Muscle layer of colon (tissue), 2 donors: ENCODE results near the gene BEGAIN.

Source experiments
- H3K27ac ChIP-seq: one replicate; pipeline ENCODE4 v1.7.0; 2013; ENCODE audit warnings: low read depth, mild to moderate bottlenecking, low read length, moderate library complexity
- H3K27me3 ChIP-seq, 2 donors: one replicate each; pipeline ENCODE4 v1.7.0; 2013; ENCODE audit warnings: low read length in 2 of 2, mild to moderate bottlenecking in 2 of 2; ENCODE audit not compliant: insufficient read depth in 2 of 2, control insufficient read depth in 1 of 2
- H3K36me3 ChIP-seq: one replicate; pipeline ENCODE4 v1.7.0; 2013; ENCODE audit warnings: mild to moderate bottlenecking, low read length; ENCODE audit not compliant: insufficient read depth
- H3K4me1 ChIP-seq: one replicate; pipeline ENCODE4 v1.7.0; 2013; ENCODE audit warnings: mild to moderate bottlenecking, low read length; ENCODE audit not compliant: insufficient read depth
- H3K4me3 ChIP-seq, 2 donors: one replicate each; pipeline ENCODE4 v1.7.0; 2013; ENCODE audit warnings: low read length in 2 of 2, low read depth in 1 of 2, mild to moderate bottlenecking in 1 of 2, moderate library complexity in 1 of 2
- H3K9ac ChIP-seq: one replicate; pipeline ENCODE4 v1.7.0; 2013; ENCODE audit warnings: low read length
- H3K9me3 ChIP-seq: one replicate; pipeline ENCODE4 v1.7.0; 2013; ENCODE audit warnings: mild to moderate bottlenecking, low read length
- donor health status: abdominal sarcoma.
- donor health status: Adenocarcinoma of cecum.

BEGAIN gene

GRCh38 chr14:100587086-100587762, at the start of gene BEGAIN:
BEGAIN (minus strand) TSS chr14:100587417; CDS start chr14:100587290, 127 bp downstream.
- Histone ChIP-seq H3K4me1 (no peaks in the 10 kb centered on the region), H3K9me3 (no peaks in the 10 kb centered on the region), H3K9ac (no peak within 1 kb of the TSS), H3K36me3 (no peaks in the 10 kb centered on the region), H3K27ac (no peak within 1 kb of the TSS), H3K4me3 (peak within 1 kb of the TSS in 1 of 2 donors; percentile 42), H3K27me3 (peaks cover 9 to 32% of the 10 kb centered on the region in 2 donors)

DNA sequence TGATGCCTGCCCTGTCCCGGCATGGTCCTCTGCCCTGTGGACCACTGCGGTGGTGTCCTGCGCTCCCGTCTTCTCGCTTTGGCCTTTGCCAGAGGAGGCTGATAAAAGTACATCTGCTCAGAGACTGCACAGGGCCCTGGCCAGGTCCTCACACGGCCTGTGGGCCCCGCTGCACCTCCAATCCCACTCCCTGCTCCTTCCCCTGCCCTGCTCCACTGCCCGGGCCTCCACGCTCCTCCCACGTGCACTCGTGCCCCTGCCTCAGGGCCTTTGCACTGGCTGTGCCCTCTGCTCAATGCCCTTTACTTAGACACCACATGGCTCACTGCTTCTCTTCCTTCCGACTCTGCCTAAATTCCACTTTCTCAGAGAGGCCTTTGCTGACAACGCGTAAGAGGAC, 49.3 kb upstream of the BEGAIN start:
- H3K27me3 ChIP-seq: no peaks in the 10 kb centered on the region
- no peak overlapping the region for H3K27ac ChIP-seq
- H3K36me3 ChIP-seq: no peaks in the 10 kb centered on the region
- H3K4me3 ChIP-seq: no peak overlapping the region
- no peak overlapping the region for H3K9ac ChIP-seq
- H3K4me1 ChIP-seq: no peaks in the 10 kb centered on the region
- no peaks in the 10 kb centered on the region for H3K9me3 ChIP-seq

DNA sequence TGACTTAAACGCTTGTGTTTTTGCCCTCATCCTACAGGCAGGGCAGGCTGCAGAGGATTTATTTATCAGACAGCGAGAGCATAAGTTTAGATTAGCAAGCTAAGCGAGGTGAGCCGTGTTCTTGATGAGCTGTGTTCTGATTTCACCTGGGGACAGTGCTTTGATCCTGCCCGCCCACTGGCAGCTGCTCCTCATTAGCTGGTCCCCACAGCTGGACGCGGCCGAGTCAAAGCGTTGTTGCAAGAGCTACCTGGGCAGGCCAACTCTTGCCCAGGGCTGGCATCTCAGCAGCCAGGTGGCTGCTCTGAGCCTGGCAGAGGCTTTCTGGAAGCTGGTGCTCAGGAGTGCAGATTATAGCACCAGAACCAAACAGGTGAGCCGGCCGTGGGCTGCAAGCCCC, 46.8 kb upstream of the BEGAIN start:
- no peaks in the 10 kb centered on the region for H3K27me3 ChIP-seq
- H3K4me3 ChIP-seq: no peak overlapping the region
- H3K36me3 ChIP-seq: no peaks in the 10 kb centered on the region
- no peak overlapping the region for H3K9ac ChIP-seq
- no peaks in the 10 kb centered on the region for H3K4me1 ChIP-seq
- H3K27ac ChIP-seq: no peak overlapping the region
- H3K9me3 ChIP-seq: no peaks in the 10 kb centered on the region

DNA sequence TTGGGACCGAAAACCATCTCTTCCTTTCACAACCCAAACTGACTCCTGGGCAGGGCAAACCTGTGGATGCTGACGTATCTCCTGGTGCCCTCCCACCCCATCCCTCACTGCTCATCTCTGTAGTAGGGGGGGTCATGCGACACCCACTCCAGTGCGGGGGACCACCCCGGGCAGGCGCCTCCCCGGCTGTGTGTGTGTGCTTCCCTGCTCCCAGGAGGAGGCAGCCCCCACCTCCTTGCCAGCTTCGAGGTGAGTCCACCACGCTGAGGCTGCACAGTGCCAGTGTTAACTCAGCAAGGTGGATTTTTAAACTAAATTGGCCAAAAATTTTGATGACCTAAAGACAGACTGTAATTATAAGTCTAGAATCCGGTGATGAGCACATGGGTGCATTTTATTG, 46.2 kb upstream of the BEGAIN start:
- Histone ChIP-seq H3K9ac (no peak overlapping the region), H3K4me1 (no peaks in the 10 kb centered on the region), H3K36me3 (no peaks in the 10 kb centered on the region), H3K27ac (no peak overlapping the region), H3K4me3 (no peak overlapping the region), H3K27me3 (no peaks in the 10 kb centered on the region), H3K9me3 (no peaks in the 10 kb centered on the region)

GRCh38 chr14:100629696-100630095, 42.5 kb upstream of the BEGAIN start:
- Histone ChIP-seq H3K27ac (no peak overlapping the region), H3K9me3 (no peaks in the 10 kb centered on the region), H3K27me3 (no peaks in the 10 kb centered on the region), H3K4me1 (no peaks in the 10 kb centered on the region), H3K9ac (no peak overlapping the region), H3K36me3 (no peaks in the 10 kb centered on the region), H3K4me3 (no peak overlapping the region)

GRCh38 chr14:100629098-100629497, 41.9 kb upstream of the BEGAIN start:
- no peaks in the 10 kb centered on the region for H3K9me3 ChIP-seq
- no peak overlapping the region for H3K27ac ChIP-seq
- no peaks in the 10 kb centered on the region for H3K4me1 ChIP-seq
- no peaks in the 10 kb centered on the region for H3K36me3 ChIP-seq
- no peak overlapping the region for H3K9ac ChIP-seq
- no peaks in the 10 kb centered on the region for H3K27me3 ChIP-seq
- H3K4me3 ChIP-seq: no peak overlapping the region

GRCh38 chr14:100628225-100628624, 41.0 kb upstream of the BEGAIN start:
- H3K9ac ChIP-seq: no peak overlapping the region
- no peaks in the 10 kb centered on the region for H3K27me3 ChIP-seq
- no peaks in the 10 kb centered on the region for H3K9me3 ChIP-seq

DNA sequence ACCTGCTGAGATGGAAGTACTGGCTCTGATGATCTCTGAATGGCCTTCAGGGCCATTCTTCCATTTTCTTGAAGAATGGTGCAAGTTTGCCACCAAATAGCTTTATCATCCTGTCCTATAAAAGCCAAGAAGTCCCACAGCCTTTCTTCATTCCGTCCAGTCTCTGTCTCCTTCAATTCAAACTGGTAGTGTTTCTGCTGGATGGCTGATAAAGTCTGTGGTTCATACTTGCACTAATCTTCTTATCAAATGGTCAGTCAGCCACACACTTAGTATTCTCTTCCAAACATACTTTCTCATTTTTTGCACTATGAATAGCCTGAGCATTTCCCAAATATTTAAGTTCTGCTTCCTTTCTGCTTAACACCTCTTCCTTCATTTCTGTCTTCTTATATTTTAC, 39.4 kb upstream of the BEGAIN start:
- H3K9me3 ChIP-seq: no peaks in the 10 kb centered on the region

More at GRCh38 chr14:100628225-100628624, 41.0 kb upstream of the BEGAIN start:
- Histone ChIP-seq H3K4me3 (no peak overlapping the region), H3K36me3 (no peaks in the 10 kb centered on the region), H3K27ac (no peak overlapping the region), H3K4me1 (no peaks in the 10 kb centered on the region)

GRCh38 chr14:100623961-100624360, 36.7 kb upstream of the BEGAIN start:
- Histone ChIP-seq H3K9ac (no peak overlapping the region), H3K36me3 (no peaks in the 10 kb centered on the region), H3K9me3 (no peaks in the 10 kb centered on the region), H3K27me3 (peaks cover 0 to 4% of the 10 kb centered on the region in 2 donors), H3K4me1 (no peaks in the 10 kb centered on the region), H3K4me3 (no peak overlapping the region), H3K27ac (no peak overlapping the region)

More for the DNA sequence above, 39.4 kb upstream of the BEGAIN start:
- H3K27me3 ChIP-seq: peaks cover 0 to 4% of the 10 kb centered on the region in 2 donors
- H3K4me3 ChIP-seq: no peak overlapping the region
- H3K4me1 ChIP-seq: no peaks in the 10 kb centered on the region
- no peak overlapping the region for H3K9ac ChIP-seq
- H3K36me3 ChIP-seq: no peaks in the 10 kb centered on the region
- H3K27ac ChIP-seq: no peak overlapping the region

GRCh38 chr14:100623557-100623956, 36.3 kb upstream of the BEGAIN start:
- Histone ChIP-seq H3K9ac (no peak overlapping the region), H3K4me1 (no peaks in the 10 kb centered on the region), H3K27me3 (peaks cover 0 to 4% of the 10 kb centered on the region in 2 donors), H3K27ac (no peak overlapping the region), H3K4me3 (no peak overlapping the region), H3K9me3 (no peaks in the 10 kb centered on the region), H3K36me3 (no peaks in the 10 kb centered on the region)

GRCh38 chr14:100622708-100623485, 35.7 kb upstream of the BEGAIN start:
- H3K27ac ChIP-seq: no peak overlapping the region
- H3K4me1 ChIP-seq: no peaks in the 10 kb centered on the region
- no peaks in the 10 kb centered on the region for H3K9me3 ChIP-seq
- H3K36me3 ChIP-seq: no peaks in the 10 kb centered on the region
- H3K4me3 ChIP-seq: no peak overlapping the region
- H3K27me3 ChIP-seq: peaks cover 0 to 4% of the 10 kb centered on the region in 2 donors
- no peak overlapping the region for H3K9ac ChIP-seq
